HuH-7.5 (cell line): ENCODE measurements around the gene STARD13.
"Not testable (repeated sequence)": the region's sequence is repeated elsewhere in the genome, so short reads cannot be mapped to it uniquely, and the experiment has no call there.

Experiments used
- DNase-seq: peaks from one replicate; pipeline ENCODE4 v3.0.0; 2011; ENCODE audit warnings: low spot score

Gene STARD13

DNA sequence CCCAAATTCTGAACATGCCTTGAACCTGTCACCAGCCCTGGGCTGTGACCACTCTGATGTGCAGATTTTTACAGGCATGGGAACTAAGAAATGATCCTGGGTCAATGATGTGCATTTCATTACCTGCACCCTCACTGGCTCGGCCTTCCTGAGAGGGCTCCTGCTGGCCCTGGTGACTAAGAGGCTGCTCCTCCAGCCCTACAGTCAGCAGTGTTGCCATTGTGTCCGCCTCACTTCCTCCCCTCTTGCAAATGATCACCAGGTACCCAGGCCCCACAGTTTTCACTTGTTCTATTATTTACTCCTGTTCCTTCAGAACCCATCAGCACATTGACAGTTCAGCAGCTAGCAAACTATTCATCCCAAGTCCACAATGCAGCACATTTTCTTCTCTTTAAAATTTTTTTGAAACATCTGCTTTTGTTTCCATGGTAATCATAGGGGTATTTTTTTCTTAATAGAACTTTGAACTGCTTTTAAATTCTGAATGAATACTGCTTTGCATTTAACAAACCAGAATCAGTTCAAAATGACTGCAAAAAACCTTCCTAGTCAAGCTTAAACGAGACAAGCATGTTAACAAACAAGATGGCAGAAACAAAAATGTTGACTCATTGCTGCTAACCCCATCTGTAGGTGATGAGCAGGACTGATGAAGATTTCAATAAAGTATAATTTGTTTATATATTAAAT, 29.3 kb downstream of the STARD13 start:
- no peak for DNase-seq

- DNase-seq = no peak
Observed at GRCh38 chr13:33252135-33252534, 33.4 kb downstream of the STARD13 start.

DNA sequence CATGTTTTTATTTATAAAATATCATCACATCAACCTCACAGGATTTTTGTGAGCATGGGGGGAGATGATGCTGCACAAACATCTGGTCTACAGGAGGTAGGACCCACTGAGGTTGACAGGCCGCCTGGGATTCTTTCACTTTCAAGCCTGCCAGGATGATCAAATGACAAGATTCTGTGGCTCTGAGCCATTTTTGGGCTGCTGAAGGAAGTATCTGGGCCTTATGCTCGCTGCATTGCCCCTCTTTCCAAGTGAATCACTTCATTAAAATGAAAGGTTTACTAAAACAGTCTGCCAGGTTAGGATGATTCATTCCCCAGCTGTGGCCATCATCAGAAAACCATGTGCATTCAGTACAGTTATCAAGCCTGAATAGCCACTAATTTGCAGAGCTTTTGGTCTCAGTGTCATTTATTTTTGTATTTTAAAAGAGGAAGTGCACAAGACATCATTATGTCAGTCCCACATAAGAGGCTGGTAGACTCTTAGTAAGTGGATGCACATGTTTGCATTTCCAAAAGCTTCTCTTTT, 34.4 kb downstream of the STARD13 start:
- DNase-seq = no peak

GRCh38 chr13:33250609-33251008, 34.9 kb downstream of the STARD13 start:
- DNase-seq = no peak

GRCh38 chr13:33249894-33250293, 35.7 kb downstream of the STARD13 start:
- no peak for DNase-seq

GRCh38 chr13:33249066-33249465, 36.5 kb downstream of the STARD13 start:
- DNase-seq = no peak

- DNase-seq = no peak
Observed at GRCh38 chr13:33245505-33246158, 39.9 kb downstream of the STARD13 start.

DNA sequence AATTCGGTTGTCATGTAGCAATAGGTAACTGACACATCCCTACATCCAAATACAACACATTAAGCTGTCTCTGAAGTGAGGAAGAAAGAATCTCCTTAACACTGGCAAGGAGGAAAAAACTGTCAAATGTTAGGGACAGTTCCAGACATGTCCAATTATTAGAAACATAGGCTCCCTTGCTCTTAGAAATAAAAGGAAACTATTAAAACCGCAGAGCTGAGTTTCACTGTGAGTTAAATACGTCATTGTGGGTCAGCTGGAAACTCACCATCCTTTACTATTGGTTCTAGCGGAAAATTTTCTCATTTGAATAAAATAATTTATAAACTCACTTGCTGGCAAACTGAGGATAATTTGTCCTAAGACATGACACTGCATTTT, 40.7 kb downstream of the STARD13 start:
- DNase-seq = no peak

DNA sequence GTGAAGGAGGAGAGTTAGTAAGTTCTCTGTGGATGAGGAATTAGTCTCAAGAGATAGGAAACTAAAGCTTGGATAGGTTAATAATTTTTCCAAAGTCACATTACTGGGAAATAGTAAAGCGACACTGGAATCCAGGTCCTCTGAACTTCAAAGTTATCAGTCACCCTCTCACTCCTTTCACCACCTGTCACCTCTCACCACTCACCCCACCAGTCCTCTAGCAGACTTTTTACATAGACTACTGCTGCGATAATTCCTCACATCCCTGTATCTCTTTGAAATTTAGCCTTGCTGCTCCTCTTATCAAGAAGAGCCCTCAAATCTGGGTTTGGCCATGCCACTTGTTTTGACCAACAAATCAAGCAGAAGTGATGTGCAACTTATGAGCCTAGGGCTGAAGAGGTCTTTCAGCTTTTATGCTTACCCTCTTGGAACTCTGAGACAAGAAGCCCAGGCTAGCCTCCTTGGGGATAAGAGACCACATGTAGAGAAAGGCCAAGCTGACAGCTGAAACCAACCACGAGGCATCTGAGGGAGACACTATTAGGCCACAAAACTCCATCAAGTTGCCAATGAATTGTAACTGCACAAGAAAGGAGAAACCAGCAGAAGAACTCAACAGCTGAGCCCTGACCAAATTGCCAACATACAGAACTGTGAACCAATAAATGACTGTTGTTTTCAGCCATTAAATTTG, 41.2 kb downstream of the STARD13 start:
- no peak for DNase-seq

- DNase-seq = no peak
Observed at GRCh38 chr13:33242984-33243617, 42.5 kb downstream of the STARD13 start.

DNA sequence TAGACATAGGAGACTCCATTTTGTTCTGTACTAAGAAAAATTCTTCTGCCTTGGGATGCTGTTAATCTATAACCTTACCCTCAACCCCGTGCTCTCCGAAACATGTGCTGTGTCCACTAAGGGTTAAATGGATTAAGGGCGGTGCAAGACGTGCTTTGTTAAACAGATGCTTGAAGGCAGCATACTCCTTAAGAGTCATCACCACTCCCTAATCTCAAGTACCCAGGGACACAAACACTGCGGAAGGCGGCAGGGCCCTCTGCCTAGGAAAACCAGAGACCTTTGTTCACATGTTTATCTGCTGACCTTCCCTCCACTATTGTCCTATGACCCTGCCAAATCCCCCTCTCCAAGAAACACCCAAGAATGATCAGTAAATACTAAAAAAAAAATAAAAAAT, 43.2 kb downstream of the STARD13 start:
- not testable (repeated sequence) for DNase-seq

GRCh38 chr13:33236021-33236420, 49.5 kb downstream of the STARD13 start:
- DNase-seq = no peak

DNA sequence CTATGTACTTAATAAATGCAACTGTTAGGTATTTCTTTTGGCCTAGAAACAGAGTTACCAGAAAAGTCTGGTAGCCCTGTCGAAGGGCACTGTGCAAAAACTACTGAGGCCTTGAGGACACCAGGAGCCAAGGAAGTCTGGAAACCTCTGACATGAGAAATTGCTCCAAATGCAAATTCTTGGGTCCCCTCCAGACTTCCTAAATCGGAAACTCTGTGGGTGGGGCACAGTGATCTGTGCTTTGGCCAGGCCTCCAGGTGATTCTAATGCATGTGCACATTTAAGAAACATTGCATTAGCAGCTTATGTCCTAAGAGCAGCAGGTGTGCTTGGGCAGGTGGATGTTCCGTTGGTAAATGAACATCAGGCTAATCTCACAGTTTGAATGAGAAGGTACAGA, 50.0 kb downstream of the STARD13 start:
- no peak for DNase-seq

DNA sequence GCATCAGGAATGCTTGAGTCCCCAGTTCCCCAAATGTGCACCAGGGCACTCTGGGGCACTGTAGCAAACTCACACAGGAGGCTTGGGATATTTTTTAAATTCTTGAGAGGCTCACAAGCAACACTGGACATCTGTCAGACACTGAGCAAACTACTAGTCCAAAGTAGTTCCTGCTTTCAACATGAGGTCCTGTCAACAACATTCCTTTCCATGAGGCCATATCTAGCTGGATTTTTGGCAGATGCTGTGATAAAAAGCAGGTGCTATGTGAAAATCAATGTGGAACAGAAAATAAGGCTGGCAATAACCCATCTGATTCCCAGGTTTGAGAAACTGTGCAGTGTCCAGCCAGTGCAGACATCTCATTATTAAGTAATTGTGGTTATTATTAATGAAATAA, 50.5 kb downstream of the STARD13 start:
- DNase-seq = no peak

- no peak for DNase-seq
Observed at GRCh38 chr13:33233547-33233946, 52.0 kb downstream of the STARD13 start.

- DNase-seq = no peak
Observed at GRCh38 chr13:33232883-33233282, 52.7 kb downstream of the STARD13 start.

DNA sequence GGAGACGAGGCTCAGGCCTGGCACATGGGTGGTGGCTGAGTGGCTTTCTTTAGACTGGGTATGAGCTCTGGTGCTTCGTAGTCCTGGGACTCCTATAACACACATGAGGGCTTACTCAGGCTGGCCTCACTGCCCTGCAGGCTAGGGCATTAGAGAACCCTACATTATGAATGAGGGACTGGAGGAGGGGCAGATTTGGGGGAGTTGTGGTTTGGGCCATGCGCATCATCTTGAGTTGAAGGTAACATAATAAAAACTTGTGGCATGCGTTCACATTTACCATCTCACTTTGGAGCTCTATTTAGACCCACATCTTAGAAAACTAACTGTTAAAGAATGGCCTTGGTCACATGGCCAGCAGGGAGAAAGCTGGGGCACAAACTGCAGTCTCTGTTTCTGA, 54.2 kb downstream of the STARD13 start:
- DNase-seq = no peak

DNA sequence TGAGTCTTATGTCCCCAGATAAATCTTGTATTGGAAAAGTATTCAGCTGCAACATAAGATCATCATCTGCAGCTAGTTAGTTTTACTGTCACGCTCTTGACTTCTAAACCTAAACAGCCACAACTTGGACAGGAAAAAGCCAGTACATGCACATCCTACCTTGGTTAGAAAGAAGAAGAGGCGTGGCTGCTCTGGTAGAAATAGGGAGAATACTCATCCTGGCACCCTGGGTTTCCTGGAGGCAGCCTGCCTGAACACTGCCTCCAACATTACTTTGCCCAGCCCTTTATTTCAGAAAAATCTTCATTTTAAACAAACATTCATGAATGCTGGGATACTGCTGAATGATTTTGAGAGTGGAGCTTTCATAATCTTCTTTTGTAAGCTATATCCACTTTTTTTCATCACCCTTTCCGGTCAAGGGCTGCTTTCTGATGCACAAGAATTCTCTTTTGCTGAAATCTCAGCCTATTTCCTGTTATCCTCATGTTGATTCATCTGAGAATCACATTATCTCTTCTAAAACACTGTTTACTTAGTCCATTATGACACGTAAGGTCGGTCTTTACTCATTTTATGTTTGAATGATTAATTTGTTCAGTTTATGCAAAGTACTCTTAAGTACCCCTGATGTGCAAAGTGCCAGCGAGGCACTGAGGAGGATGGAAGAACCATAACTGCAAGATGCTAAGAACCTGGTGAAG, 55.2 kb downstream of the STARD13 start:
- no peak for DNase-seq

DNA sequence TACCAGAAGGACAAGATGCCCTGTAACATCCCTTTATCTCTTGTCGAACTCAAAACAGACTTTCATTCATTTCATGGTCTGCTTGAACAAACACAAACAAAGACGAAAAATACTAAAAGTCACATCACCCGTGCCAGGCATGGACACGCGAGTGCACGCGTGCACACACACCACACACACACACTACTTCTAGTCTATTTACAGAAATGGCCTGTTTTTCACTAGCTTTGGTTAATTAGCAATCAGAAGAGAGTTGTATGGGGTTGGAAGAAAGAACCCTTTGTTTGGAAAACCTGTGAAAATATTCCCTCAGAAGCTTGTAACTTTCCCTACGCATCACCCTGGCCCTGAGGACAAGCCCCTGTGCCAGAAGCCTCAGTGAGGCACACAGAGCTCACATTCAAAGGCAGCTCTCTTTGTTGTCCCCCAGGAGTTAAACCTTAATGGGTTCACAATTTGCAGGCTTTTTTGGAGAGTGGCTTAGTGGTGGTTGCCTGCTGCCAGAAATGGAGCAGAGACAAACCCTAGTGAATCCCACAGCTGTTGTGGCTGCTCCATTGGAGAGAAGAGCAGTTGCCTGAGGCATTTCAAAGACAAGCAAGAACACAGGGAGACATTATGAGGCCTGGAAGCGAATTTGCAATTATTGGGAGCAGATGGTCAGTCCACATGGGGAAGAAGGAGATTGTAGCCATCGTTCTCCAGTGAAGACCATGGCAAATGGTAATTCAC, 55.9 kb downstream of the STARD13 start:
- no peak for DNase-seq

DNA sequence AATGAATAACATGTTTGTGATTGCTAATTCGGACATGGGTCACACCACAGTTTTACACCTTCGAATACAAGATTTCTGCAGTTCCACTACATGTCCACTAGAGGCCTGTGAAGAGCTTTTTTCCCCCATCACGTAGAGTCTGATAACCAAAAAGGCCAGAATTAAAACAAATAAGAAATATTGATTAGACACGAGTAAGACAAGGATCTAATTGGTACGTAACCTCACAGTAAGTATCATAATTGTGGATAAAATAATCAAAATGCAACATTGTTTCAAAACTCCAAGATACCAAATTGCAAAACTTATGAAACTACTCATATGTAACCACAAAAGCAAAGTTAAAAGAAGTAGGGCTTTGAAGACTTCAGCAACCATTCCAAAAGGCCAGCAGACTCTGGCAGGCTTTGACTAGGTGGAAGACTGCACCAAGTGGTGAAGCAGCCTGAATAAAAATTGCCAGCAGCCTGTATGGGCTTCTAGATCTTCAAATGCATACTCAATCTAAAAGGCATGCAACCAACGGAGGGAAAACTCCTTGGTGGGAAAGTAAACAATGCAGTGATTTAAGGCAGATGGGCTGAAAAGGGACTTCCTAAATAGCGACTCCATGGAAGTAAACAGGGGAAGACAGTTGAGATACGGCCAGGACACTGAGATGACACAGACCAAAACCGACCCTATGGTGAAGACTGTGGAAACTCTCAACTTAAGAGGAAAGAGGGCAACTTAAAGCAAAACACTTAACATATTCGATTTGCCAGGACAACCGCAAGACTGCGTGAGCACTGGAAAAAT, 56.7 kb downstream of the STARD13 start:
- DNase-seq = no peak
